Tibial nerve (tissue), 4 donors: ENCODE data around the gene DNAJC12. TPM values are rescaled to one million over a fixed set of nuclear protein-coding genes. Genes with fewer than 3 reads are reported as not detected.
"Not testable (repeated sequence)": the region's sequence is repeated elsewhere in the genome, so short reads cannot be mapped to it uniquely, and the experiment has no call there.

ENCODE experiments used
- DNase-seq, 2 donors: peaks; one replicate each; pipeline ENCODE4 v3.0.0-alpha.2; 2019; ENCODE audit warnings: low spot score in 2 of 2
- H3K27ac ChIP-seq, 4 donors: fragments of 200-600 bp; sonication (generic) in 3 of 4; one replicate each; pipeline ENCODE4 v1.5.1; 2017 to 2019; ENCODE audit warnings: mild to moderate bottlenecking in 1 of 4
- H3K27me3 ChIP-seq, 2 donors: fragments of 200-600 bp; sonication (generic) in 1 of 2; one replicate each; pipeline versions ENCODE4 v1.5.1 to v1.6.0; 2017 to 2019
- H3K36me3 ChIP-seq, 3 donors: fragments of 200-600 bp; sonication (generic); one replicate each; pipeline ENCODE4 v1.5.1; 2018 to 2019
- H3K4me1 ChIP-seq, 4 donors: fragments of 200-600 bp; sonication (generic) in 3 of 4; one replicate each; pipeline ENCODE4 v1.5.1; 2017 to 2019
- H3K4me3 ChIP-seq, 4 donors: fragments of 200-600 bp; sonication (generic) in 3 of 4; one replicate each; pipeline ENCODE4 v1.5.1; 2017 to 2019; ENCODE audit warnings: mild to moderate bottlenecking in 1 of 4, moderate library complexity in 1 of 4
- H3K9me3 ChIP-seq, 4 donors: fragments of 200-600 bp; sonication (generic) in 3 of 4; one replicate each; pipeline ENCODE4 v1.5.1; 2017 to 2019
- CTCF ChIP-seq, 5 experiments: fragments of 200-600 bp in 3 of 5; fragments of 450-650 bp in 2 of 5; sonication (generic) in 3 of 5; IDR thresholded peaks; one replicate each; pipeline ENCODE4 v1.5.1; 2016 to 2019; ENCODE audit warnings: antibody characterized with exemption in 5 of 5, mild to moderate bottlenecking in 3 of 5, moderate library complexity in 2 of 5
- EP300 ChIP-seq, 2 donors: sonication (generic); formaldehyde crosslinking; IDR thresholded peaks; one replicate each; pipeline ENCODE4 v1.6.1; 2017; ENCODE audit warnings: antibody characterized with exemption in 2 of 2, mild to moderate bottlenecking in 1 of 2
- POLR2A ChIP-seq, 2 donors: fragments of 450-650 bp; IDR thresholded peaks; one replicate each; pipeline ENCODE4 v1.6.1; 2017; ENCODE audit warnings: antibody characterized with exemption in 2 of 2, mild to moderate bottlenecking in 2 of 2, moderate library complexity in 2 of 2
- WGBS, 2 donors: methylation state at CpG; one replicate each; pipeline ENCODE4 v1.1.5; 2018; 5-methylcytosine and 5-hydroxymethylcytosine counted together
- total RNA-seq, 4 donors: library from RNA; depleted of rRNA; stranded (reverse); fragments of >200 nt; gene quantifications; one replicate each; pipeline ENCODE4 v1.1.0, GENCODE V29; 2016

The DNAJC12 gene
- total RNA-seq, 4 donors from 2014 or later = 1.2 to 5.4 (median 3.3) TPM

GRCh38 chr10:67784474-67784873, 53.5 kb downstream of the DNAJC12 start:
- no peak for DNase-seq
- Histone ChIP-seq H3K36me3 (no peaks in the 10 kb centered on the region), H3K4me1 (peaks cover 0 to 7% (median 0%) of the 10 kb centered on the region in 4 donors), H3K9me3 (no peaks in the 10 kb centered on the region), H3K4me3 (no peak overlapping the region), H3K27me3 (no peaks in the 10 kb centered on the region), H3K27ac (no peak overlapping the region)
- 28 to 34% methylated on average over 3 of the region's 3 CpGs for WGBS, 2 donors
- TF ChIP-seq EP300 (IDR thresholded peaks at IDR 0.05) = no peak
- no peak for TF ChIP-seq POLR2A (IDR thresholded peaks at IDR 0.05)
- TF ChIP-seq CTCF (IDR thresholded peaks at IDR 0.05) = no peak

DNA sequence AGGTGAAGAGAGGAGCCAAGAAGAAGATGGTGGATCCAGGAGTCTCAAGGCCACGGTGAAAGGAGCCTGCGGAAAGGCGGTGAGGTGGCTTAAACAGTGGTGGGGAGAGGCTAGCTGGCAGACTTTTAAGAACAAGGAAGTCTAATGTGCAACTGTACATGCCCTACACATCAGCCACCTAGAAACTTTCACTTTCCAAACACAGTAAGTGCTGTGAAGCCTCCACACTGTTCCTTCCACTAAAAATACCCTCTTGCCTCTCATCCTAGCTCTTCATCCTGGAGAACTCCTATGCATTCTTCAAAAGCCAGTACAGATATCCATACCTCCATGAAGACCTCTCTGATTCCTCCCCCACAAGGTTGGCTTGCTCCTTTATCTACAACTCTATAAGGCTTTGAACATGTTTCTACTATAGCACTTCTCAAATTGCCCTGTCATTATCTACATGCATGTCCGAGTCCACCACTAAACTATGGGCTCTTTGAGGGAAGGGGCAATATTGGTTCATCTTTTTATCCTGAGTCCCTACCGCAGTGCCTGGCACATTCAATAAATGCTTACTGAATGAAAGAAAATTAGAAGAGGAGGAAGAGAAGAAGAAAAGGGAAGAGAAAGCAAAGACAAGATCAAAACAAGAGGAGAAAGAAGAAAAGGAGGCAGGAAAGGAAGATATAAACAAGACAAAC, 54.2 kb downstream of the DNAJC12 start:
- Histone ChIP-seq H3K36me3 (no peaks in the 10 kb centered on the region), H3K27me3 (no peaks in the 10 kb centered on the region), H3K27ac (no peak overlapping the region), H3K9me3 (no peaks in the 10 kb centered on the region), H3K4me1 (peaks cover 0 to 9% (median 0%) of the 10 kb centered on the region in 4 donors), H3K4me3 (no peak overlapping the region)
- 83 to 87% methylated on average over 5 of the region's 5 CpGs for WGBS, 2 donors
- TF ChIP-seq EP300 (IDR thresholded peaks at IDR 0.05) (no peak), CTCF (IDR thresholded peaks at IDR 0.05) (no peak), POLR2A (IDR thresholded peaks at IDR 0.05) (no peak)
- DNase-seq = no peak

- Histone ChIP-seq H3K36me3 (no peaks in the 10 kb centered on the region), H3K27me3 (no peaks in the 10 kb centered on the region), H3K27ac (no peak overlapping the region), H3K4me1 (peaks cover 0 to 9% (median 0%) of the 10 kb centered on the region in 4 donors), H3K9me3 (no peaks in the 10 kb centered on the region), H3K4me3 (no peak overlapping the region)
- no peak for TF ChIP-seq POLR2A (IDR thresholded peaks at IDR 0.05)
- TF ChIP-seq CTCF (IDR thresholded peaks at IDR 0.05) = no peak
- WGBS, 2 donors = 81 to 82% methylated on average over 2 of the region's 2 CpGs
- no peak for DNase-seq
Measured at GRCh38 chr10:67782530-67782929, 55.5 kb downstream of the DNAJC12 start.

GRCh38 chr10:67780759-67781538, 57.0 kb downstream of the DNAJC12 start:
- peaks cover 0 to 9% (median 0%) of the 10 kb centered on the region in 4 donors for H3K4me1 ChIP-seq
- H3K4me3 ChIP-seq = no peak overlapping the region
- no peak for DNase-seq
- no peak overlapping the region for H3K27ac ChIP-seq
- no peak for TF ChIP-seq POLR2A (IDR thresholded peaks at IDR 0.05)
- TF ChIP-seq CTCF (IDR thresholded peaks at IDR 0.05) = no peak
- no peaks in the 10 kb centered on the region for H3K9me3 ChIP-seq
- 65 to 71% methylated on average over 4 of the region's 4 CpGs for WGBS, 2 donors
- H3K36me3 ChIP-seq = no peaks in the 10 kb centered on the region
- H3K27me3 ChIP-seq = no peaks in the 10 kb centered on the region

DNA sequence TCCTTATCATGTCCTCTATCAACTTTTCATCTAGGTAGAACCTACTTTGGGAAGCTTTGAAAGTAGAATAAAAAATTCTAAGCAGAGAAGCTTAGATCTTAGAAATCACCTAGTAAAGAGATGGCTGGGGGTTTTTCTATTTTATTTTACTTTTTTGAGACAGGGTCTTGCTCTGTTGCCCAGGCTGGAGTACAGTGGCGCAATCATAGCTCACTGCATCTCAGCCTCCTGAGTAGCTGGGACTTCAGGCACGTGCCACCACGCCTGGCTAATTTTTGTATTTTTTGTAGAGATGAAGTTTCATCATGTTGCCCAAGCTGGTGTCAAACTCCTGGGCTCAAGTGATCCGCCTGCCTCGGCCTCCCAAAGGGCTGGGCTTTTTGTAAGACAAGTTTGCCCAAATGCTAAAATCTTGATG, 57.8 kb downstream of the DNAJC12 start:
- H3K27ac ChIP-seq = not testable (repeated sequence)

More for the DNA sequence above, 57.8 kb downstream of the DNAJC12 start:
- H3K36me3 ChIP-seq, H3K4me1 ChIP-seq, H3K9me3 ChIP-seq, DNase-seq, H3K27me3 ChIP-seq, H3K4me3 ChIP-seq: not testable (repeated sequence)
- 60 to 68% methylated on average over 5 of the region's 5 CpGs for WGBS, 2 donors
